Panc1 (cell line): ENCODE data around the gene DGLUCY. TPM values are rescaled to one million over a fixed set of nuclear protein-coding genes. Genes with fewer than 3 reads are reported as not detected.

Experiments used
- ATAC-seq: fragments of 200-7000 bp; cut with Tn5 transposase; 2 replicates; pipeline ENCODE4 v1.9.1; 2020; ENCODE audit warnings: mild to moderate bottlenecking, moderate library complexity
- BruUV-seq: library from RNA; stranded (reverse); fragments of 400-500 nt; replicated peaks from 2 replicates; lab custom pipeline; 2021; lab: Mats Ljungman, UMichigan
- CTCF ChIA-PET: fragments of 300-600 bp; sonication (Branson Sonifier 250); formaldehyde crosslinking; loops from one replicate; lab custom pipeline; 2022; ENCODE audit warnings: antibody characterized with exemption; lab: Charles Lee
- POLR2A ChIA-PET: fragments of 300-600 bp; sonication (Branson Sonifier 250); formaldehyde crosslinking; loops from one replicate; lab custom pipeline; 2022; ENCODE audit warnings: antibody characterized with exemption; lab: Charles Lee
- DNase-seq: peaks from one replicate; pipeline ENCODE4 v3.0.0-alpha.2; 2010; ENCODE audit warnings: low read depth, low spot score
- H3K27ac ChIP-seq: 2 replicates; pipeline ENCODE4 v1.5.1; 2011; ENCODE audit warnings: mild to moderate bottlenecking, low read length, inconsistent platforms
- H3K27me3 ChIP-seq: fragments of 200-500 bp; sonication (Bioruptor generic); 2 replicates; pipeline ENCODE4 v1.6.0; 2014; ENCODE audit warnings: low read length, inconsistent platforms; ENCODE audit not compliant: control insufficient read depth, insufficient read depth
- H3K36me3 ChIP-seq: fragments of 200-500 bp; sonication (Bioruptor generic); 2 replicates; pipeline ENCODE4 v1.5.1; 2014; ENCODE audit warnings: inconsistent platforms, mild to moderate bottlenecking, low read length, moderate library complexity; ENCODE audit not compliant: control insufficient read depth, insufficient read depth
- H3K4me1 ChIP-seq: 2 replicates; pipeline ENCODE4 v1.5.1; 2011; ENCODE audit warnings: inconsistent platforms, mild to moderate bottlenecking, low read length, moderate library complexity; ENCODE audit not compliant: control insufficient read depth, insufficient read depth
- H3K4me3 ChIP-seq, 2 experiments: 2 replicates each; pipeline ENCODE4 v1.5.1; 2011 to 2012; ENCODE audit warnings: low read depth in 2 of 2, low read length in 2 of 2, mild to moderate bottlenecking in 2 of 2, inconsistent platforms in 1 of 2, moderate library complexity in 1 of 2
- H3K9me3 ChIP-seq: fragments of 200-500 bp; sonication (Bioruptor generic); 2 replicates; pipeline ENCODE4 v1.5.1; 2014; ENCODE audit warnings: low read depth, mild to moderate bottlenecking, inconsistent platforms, low read length, moderate library complexity; ENCODE audit not compliant: control insufficient read depth, insufficient read depth
- POLR2AphosphoS5 ChIP-seq: IDR thresholded peaks from 2 replicates; pipeline ENCODE4 v1.6.1; 2012; ENCODE audit warnings: mild to moderate bottlenecking, low read depth, low read length, moderate library complexity
- SIN3A ChIP-seq: IDR thresholded peaks from 2 replicates; pipeline ENCODE4 v1.6.1; 2012; ENCODE audit warnings: low read depth, mild to moderate bottlenecking, low read length, moderate library complexity, borderline replicate concordance; ENCODE audit not compliant: insufficient read depth
- TCF7L2 ChIP-seq: IDR thresholded peaks from 2 replicates; pipeline ENCODE4 v1.6.1; 2011; ENCODE audit warnings: mild to moderate bottlenecking, low read depth, low read length, inconsistent platforms
- in situ Hi-C: cut with HindIII; loops from 2 replicates; pipeline ENCODE4 v1.10.0; 2016; ENCODE audit warnings: low sequenced_read_pairs, low pct_unique_long_range_greater_than_20kb
- intact Hi-C: fragments of 100-400 bp; cut with micrococcal nuclease; formaldehyde crosslinking; loops from one replicate; pipeline ENCODE4 v1.10.0; 2022; ENCODE audit not compliant: unreplicated experiment
- total RNA-seq: library from RNA; stranded (reverse); gene quantifications from one replicate; pipeline ENCODE4 v1.2.1, GENCODE V29; 2021; ENCODE audit not compliant: unreplicated experiment
- TF ChIP-seq, protein P1 (sequence below): fragments of 450-650 bp; IDR thresholded peaks from 2 replicates; pipeline ENCODE4 v1.5.1; 2017; ENCODE audit warnings: mild to moderate bottlenecking
- TF ChIP-seq, protein P2 (sequence below), 2 experiments: IDR thresholded peaks; 2 replicates each; pipeline ENCODE4 v1.6.1; 2011 to 2012; ENCODE audit warnings: low read depth in 2 of 2, control low read depth in 1 of 2, low read length in 1 of 2, mild to moderate bottlenecking in 1 of 2, moderate library complexity in 1 of 2; ENCODE audit not compliant: insufficient read depth in 1 of 2

DGLUCY gene
- total RNA-seq, 1 experiment from 2014 or later = 21.3 TPM

DNA sequence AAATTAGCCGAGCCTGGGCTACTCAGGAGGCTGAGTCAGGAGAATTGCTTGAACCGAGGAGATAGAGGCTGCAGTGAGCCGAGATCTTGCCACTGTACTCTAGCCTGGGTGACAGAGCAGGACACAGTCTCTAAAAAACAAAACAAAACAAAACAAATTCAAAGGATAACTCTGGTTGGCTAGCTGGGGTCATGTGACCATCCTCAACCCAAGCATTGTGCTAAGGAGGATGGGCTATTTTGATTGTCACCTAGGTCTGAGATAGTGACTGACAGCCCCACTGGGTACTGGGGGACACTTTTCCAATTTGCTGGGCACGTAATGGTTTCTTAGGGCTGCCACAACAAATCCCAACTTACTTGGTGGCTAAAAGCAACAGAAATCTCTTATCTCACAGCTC lies 11.9 kb downstream of the DGLUCY start:
- no peaks in the 10 kb centered on the region for H3K4me1 ChIP-seq
- ChIA-PET POLR2A (no interaction called here), CTCF (no interaction called here)
- no peak for DNase-seq
- no peak for ATAC-seq
- H3K27ac ChIP-seq = no peak overlapping the region
- H3K4me3 ChIP-seq = no peak overlapping the region
- no peaks in the 10 kb centered on the region for H3K36me3 ChIP-seq
- H3K27me3 ChIP-seq = no peaks in the 10 kb centered on the region
- TF ChIP-seq, protein P1, sequence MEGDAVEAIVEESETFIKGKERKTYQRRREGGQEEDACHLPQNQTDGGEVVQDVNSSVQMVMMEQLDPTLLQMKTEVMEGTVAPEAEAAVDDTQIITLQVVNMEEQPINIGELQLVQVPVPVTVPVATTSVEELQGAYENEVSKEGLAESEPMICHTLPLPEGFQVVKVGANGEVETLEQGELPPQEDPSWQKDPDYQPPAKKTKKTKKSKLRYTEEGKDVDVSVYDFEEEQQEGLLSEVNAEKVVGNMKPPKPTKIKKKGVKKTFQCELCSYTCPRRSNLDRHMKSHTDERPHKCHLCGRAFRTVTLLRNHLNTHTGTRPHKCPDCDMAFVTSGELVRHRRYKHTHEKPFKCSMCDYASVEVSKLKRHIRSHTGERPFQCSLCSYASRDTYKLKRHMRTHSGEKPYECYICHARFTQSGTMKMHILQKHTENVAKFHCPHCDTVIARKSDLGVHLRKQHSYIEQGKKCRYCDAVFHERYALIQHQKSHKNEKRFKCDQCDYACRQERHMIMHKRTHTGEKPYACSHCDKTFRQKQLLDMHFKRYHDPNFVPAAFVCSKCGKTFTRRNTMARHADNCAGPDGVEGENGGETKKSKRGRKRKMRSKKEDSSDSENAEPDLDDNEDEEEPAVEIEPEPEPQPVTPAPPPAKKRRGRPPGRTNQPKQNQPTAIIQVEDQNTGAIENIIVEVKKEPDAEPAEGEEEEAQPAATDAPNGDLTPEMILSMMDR = no peak
- TF ChIP-seq SIN3A = no peak
- TF ChIP-seq, protein P2, sequence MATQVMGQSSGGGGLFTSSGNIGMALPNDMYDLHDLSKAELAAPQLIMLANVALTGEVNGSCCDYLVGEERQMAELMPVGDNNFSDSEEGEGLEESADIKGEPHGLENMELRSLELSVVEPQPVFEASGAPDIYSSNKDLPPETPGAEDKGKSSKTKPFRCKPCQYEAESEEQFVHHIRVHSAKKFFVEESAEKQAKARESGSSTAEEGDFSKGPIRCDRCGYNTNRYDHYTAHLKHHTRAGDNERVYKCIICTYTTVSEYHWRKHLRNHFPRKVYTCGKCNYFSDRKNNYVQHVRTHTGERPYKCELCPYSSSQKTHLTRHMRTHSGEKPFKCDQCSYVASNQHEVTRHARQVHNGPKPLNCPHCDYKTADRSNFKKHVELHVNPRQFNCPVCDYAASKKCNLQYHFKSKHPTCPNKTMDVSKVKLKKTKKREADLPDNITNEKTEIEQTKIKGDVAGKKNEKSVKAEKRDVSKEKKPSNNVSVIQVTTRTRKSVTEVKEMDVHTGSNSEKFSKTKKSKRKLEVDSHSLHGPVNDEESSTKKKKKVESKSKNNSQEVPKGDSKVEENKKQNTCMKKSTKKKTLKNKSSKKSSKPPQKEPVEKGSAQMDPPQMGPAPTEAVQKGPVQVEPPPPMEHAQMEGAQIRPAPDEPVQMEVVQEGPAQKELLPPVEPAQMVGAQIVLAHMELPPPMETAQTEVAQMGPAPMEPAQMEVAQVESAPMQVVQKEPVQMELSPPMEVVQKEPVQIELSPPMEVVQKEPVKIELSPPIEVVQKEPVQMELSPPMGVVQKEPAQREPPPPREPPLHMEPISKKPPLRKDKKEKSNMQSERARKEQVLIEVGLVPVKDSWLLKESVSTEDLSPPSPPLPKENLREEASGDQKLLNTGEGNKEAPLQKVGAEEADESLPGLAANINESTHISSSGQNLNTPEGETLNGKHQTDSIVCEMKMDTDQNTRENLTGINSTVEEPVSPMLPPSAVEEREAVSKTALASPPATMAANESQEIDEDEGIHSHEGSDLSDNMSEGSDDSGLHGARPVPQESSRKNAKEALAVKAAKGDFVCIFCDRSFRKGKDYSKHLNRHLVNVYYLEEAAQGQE (IDR thresholded peaks at IDR 0.05; ENCODE audit: insufficient read depth in 1 of 2, low read depth in 2 of 2, low read length in 1 of 2) = no peak
- TF ChIP-seq TCF7L2 = no peak
- no peak for TF ChIP-seq POLR2AphosphoS5
- intact Hi-C loops (no loop called here), in situ Hi-C loops (no loop called here)
- H3K9me3 ChIP-seq = no peaks in the 10 kb centered on the region
- no TSS peak for BruUV-seq

DNA sequence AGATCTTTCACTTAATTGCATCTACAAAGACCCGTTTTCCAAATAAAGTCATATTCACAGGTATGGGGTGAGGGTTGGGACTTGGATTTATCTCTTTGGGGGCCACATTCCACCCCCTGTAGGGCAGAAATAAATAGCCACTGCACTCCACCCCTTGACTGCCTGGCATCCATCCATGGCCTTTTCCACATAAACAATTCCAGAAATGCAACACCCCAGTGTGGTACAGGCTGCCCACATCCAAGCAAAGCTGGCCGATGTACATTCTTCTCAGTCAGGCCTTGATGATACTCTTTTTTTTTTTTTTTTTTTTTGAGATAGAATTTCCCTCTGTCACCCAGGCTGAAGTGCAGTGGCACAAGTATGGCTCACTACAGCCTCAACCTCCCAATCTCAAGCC lies 12.9 kb downstream of the DGLUCY start:
- POLR2A ChIA-PET = no interaction called here
- CTCF ChIA-PET = no interaction called here
- TF ChIP-seq SIN3A = no peak
- Histone ChIP-seq H3K36me3 (no peaks in the 10 kb centered on the region), H3K27ac (no peak overlapping the region), H3K4me1 (no peaks in the 10 kb centered on the region), H3K4me3 (no peak overlapping the region), H3K9me3 (no peaks in the 10 kb centered on the region), H3K27me3 (no peaks in the 10 kb centered on the region)
- no TSS peak for BruUV-seq
- DNase-seq = no peak
- intact Hi-C loops = no loop called here
- no peak for ATAC-seq
- in situ Hi-C loops = no loop called here

DNA sequence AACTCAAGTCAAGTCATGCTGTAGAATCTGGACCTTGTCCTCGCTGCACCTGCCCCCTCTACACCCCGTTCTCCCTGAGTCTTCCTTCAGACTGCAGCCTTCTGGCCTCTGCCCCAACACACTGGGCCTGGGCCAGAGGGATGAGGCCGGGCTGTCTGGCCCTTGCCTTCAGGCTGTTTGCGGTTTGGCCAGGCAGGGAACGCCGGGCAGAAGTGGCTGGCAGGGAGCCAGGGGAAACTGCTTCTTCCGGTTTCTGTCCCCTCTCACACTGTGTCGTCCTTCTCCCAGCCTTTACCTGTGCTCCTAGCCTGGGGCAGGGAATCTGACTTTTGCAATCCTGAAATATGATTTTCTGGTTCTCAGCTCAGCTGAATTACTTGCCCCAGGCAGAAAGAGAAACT lies 13.5 kb downstream of the DGLUCY start:
- in situ Hi-C loops = no loop called here
- Histone ChIP-seq H3K27ac (no peak overlapping the region), H3K4me3 (no peak overlapping the region), H3K4me1 (no peaks in the 10 kb centered on the region), H3K9me3 (no peaks in the 10 kb centered on the region), H3K36me3 (no peaks in the 10 kb centered on the region), H3K27me3 (no peaks in the 10 kb centered on the region)
- no TSS peak for BruUV-seq
- intact Hi-C loops = no loop called here
- POLR2A ChIA-PET = no interaction called here
- CTCF ChIA-PET = no interaction called here
- TF ChIP-seq, protein P1 = no peak
- TF ChIP-seq POLR2AphosphoS5 (no peak), SIN3A (no peak), TCF7L2 (no peak)
- TF ChIP-seq, protein P2 (IDR thresholded peaks at IDR 0.05; ENCODE audit: insufficient read depth in 1 of 2, low read depth in 2 of 2, low read length in 1 of 2) = no peak
- ATAC-seq = no peak
- DNase-seq = no peak
